Common myeloid progenitor, CD34-positive (primary cell): ENCODE results near the gene PEX6.

Experiments
- CTCF ChIA-PET: fragments of 350-600 bp; sonication (Branson Sonifier 250); formaldehyde crosslinking; loops from one replicate; lab custom pipeline; 2021; ENCODE audit warnings: antibody characterized with exemption; lab: Charles Lee
- POLR2A ChIA-PET: fragments of 350-600 bp; sonication (Branson Sonifier 250); formaldehyde crosslinking; loops from one replicate; lab custom pipeline; 2021; ENCODE audit warnings: antibody characterized with exemption; lab: Charles Lee
- DNase-seq, 3 donors: peaks; one replicate each; pipeline versions ENCODE4 v3.0.0 to v3.0.0-alpha.2; 2013
- H3K27ac ChIP-seq, 2 experiments: 1 replicate in 1 of 2; 2 replicates in 1 of 2; pipeline ENCODE4 v1.7.0; 2013; ENCODE audit warnings: inconsistent platforms in 2 of 2, low read length in 2 of 2, mild to moderate bottlenecking in 2 of 2, low read depth in 1 of 2, moderate library complexity in 1 of 2; ENCODE audit not compliant: severe bottlenecking in 2 of 2, insufficient read depth in 1 of 2, poor library complexity in 1 of 2
- H3K27me3 ChIP-seq, 5 experiments: replicated peaks in 2 of 5; 1 replicate in 3 of 5; 2 replicates in 2 of 5; pipeline versions ENCODE4 v1.6.1 to v1.7.0; 2013; ENCODE audit warnings: low read length in 4 of 5, mild to moderate bottlenecking in 2 of 5, moderate library complexity in 2 of 5, inconsistent platforms in 1 of 5; ENCODE audit not compliant: insufficient read depth in 5 of 5, control insufficient read depth in 4 of 5
- H3K36me3 ChIP-seq, 4 experiments: 1 replicate in 2 of 4; 2 replicates in 2 of 4; pipeline versions ENCODE4 v1.6.1 to v1.7.0; 2013; ENCODE audit warnings: low read length in 3 of 4, control low read depth in 1 of 4, mild to moderate bottlenecking in 1 of 4; ENCODE audit not compliant: control insufficient read depth in 4 of 4, insufficient read depth in 4 of 4
- H3K4me1 ChIP-seq, 4 experiments: 1 replicate in 3 of 4; 2 replicates in 1 of 4; pipeline versions ENCODE4 v1.6.1 to v1.7.1; 2013; ENCODE audit warnings: low read length in 3 of 4, mild to moderate bottlenecking in 3 of 4, control low read depth in 1 of 4, inconsistent platforms in 1 of 4, moderate library complexity in 1 of 4; ENCODE audit not compliant: control insufficient read depth in 4 of 4, insufficient read depth in 4 of 4; ENCODE audit errors: control extremely low read depth in 1 of 4
- H3K4me3 ChIP-seq, 7 experiments: 1 replicate in 4 of 7; 2 replicates in 3 of 7; pipeline versions ENCODE4 v1.5.1 to v1.7.0; 2013; ENCODE audit warnings: mild to moderate bottlenecking in 7 of 7, low read length in 6 of 7, moderate library complexity in 6 of 7, inconsistent platforms in 2 of 7, low read depth in 2 of 7, control low read depth in 1 of 7; ENCODE audit not compliant: insufficient read depth in 4 of 7, control insufficient read depth in 1 of 7; ENCODE audit errors: extremely low read depth in 1 of 7
- H3K9me3 ChIP-seq, 5 experiments: 1 replicate in 4 of 5; 2 replicates in 1 of 5; pipeline versions ENCODE4 v1.6.1 to v1.7.1; 2013; ENCODE audit warnings: low read length in 4 of 5, mild to moderate bottlenecking in 2 of 5, inconsistent platforms in 1 of 5, low read depth in 1 of 5, moderate library complexity in 1 of 5; ENCODE audit not compliant: control insufficient read depth in 4 of 5, insufficient read depth in 2 of 5; ENCODE audit errors: control extremely low read depth in 1 of 5
- WGBS: methylation state at CpG from one replicate; pipeline ENCODE4 v1.1.5; 2013; ENCODE audit not compliant: insufficient coverage; 5-methylcytosine and 5-hydroxymethylcytosine counted together

Gene PEX6

GRCh38 chr6:42969431-42969830, 9.6 kb downstream of the PEX6 start:
- POLR2A ChIA-PET: no interaction called here
- CTCF ChIA-PET: no interaction called here
- 100% methylated on average over 2 of the region's 2 CpGs for WGBS
- no peak for DNase-seq
- Histone ChIP-seq H3K9me3 (no peaks in the 10 kb centered on the region), H3K36me3 (peaks cover 5 to 63% (median 37%) of the 10 kb centered on the region in 4 experiments), H3K27me3 (no peaks in the 10 kb centered on the region), H3K27ac (no peak overlapping the region), H3K4me3 (no peak overlapping the region), H3K4me1 (peaks cover 7 to 16% (median 11%) of the 10 kb centered on the region in 4 experiments)

- DNase-seq: no peak
- no peaks in the 10 kb centered on the region for H3K27me3 ChIP-seq
- peaks cover 5 to 64% (median 37%) of the 10 kb centered on the region in 4 experiments for H3K36me3 ChIP-seq
- H3K4me3 ChIP-seq: no peak overlapping the region
- H3K27ac ChIP-seq: no peak overlapping the region
- no peaks in the 10 kb centered on the region for H3K9me3 ChIP-seq
- peaks cover 7 to 16% (median 11%) of the 10 kb centered on the region in 4 experiments for H3K4me1 ChIP-seq
- ChIA-PET CTCF (no interaction called here), POLR2A (interaction anchor here (0.6 kb wide), 1 partner anchor 16 kb away, joined by 5 read pairs; no protein-coding TSS in a partner anchor)
- WGBS: 77% methylated on average over 3 of the region's 4 CpGs
Observed at GRCh38 chr6:42968783-42969182, 10.2 kb downstream of the PEX6 start.

- POLR2A ChIA-PET: no interaction called here
- CTCF ChIA-PET: no interaction called here
- H3K27me3 ChIP-seq: no peaks in the 10 kb centered on the region
- 94% methylated on average over 3 of the region's 12 CpGs for WGBS
- no peak overlapping the region for H3K27ac ChIP-seq
- peaks cover 7 to 16% (median 11%) of the 10 kb centered on the region in 4 experiments for H3K4me1 ChIP-seq
- H3K4me3 ChIP-seq: no peak overlapping the region
- DNase-seq: no peak
- H3K9me3 ChIP-seq: no peaks in the 10 kb centered on the region
- H3K36me3 ChIP-seq: peaks cover 5 to 64% (median 38%) of the 10 kb centered on the region in 4 experiments
Observed at GRCh38 chr6:42968126-42968701, 10.8 kb downstream of the PEX6 start.

- CTCF ChIA-PET: interaction anchor here (1.3 kb wide), 1 partner anchor 44 kb away, joined by 4 read pairs; no protein-coding TSS in a partner anchor
- no peaks in the 10 kb centered on the region for H3K27me3 ChIP-seq
- H3K4me3 ChIP-seq: no peak overlapping the region
- H3K36me3 ChIP-seq: peaks cover 8 to 69% (median 38%) of the 10 kb centered on the region in 4 experiments
- no peak for DNase-seq
- no peak overlapping the region for H3K27ac ChIP-seq
- peaks cover 7 to 16% (median 11%) of the 10 kb centered on the region in 4 experiments for H3K4me1 ChIP-seq
- H3K9me3 ChIP-seq: no peaks in the 10 kb centered on the region
- POLR2A ChIA-PET: no interaction called here
- WGBS: 97% methylated on average over 11 of the region's 11 CpGs
Observed at GRCh38 chr6:42967228-42967627, 11.8 kb downstream of the PEX6 start.

GRCh38 chr6:42966571-42966970, 12.4 kb downstream of the PEX6 start:
- no peak overlapping the region for H3K4me3 ChIP-seq
- POLR2A ChIA-PET: no interaction called here
- H3K9me3 ChIP-seq: no peaks in the 10 kb centered on the region
- no peak for DNase-seq
- CTCF ChIA-PET: interaction anchor here (1.3 to 3.6 kb wide), 4 partner anchors 8 to 65 kb away, joined by 4 to 15 read pairs (median 6); partner anchors contain the start of gene PEX6
- 88% methylated on average over 4 of the region's 7 CpGs for WGBS
- peaks cover 7 to 10% (median 8%) of the 10 kb centered on the region in 4 experiments for H3K4me1 ChIP-seq
- peaks cover 0 to 1% (median 0%) of the 10 kb centered on the region in 5 experiments for H3K27me3 ChIP-seq
- H3K36me3 ChIP-seq: peaks cover 8 to 69% (median 40%) of the 10 kb centered on the region in 4 experiments
- no peak overlapping the region for H3K27ac ChIP-seq

GRCh38 chr6:42963855-42964605, 15.0 kb downstream of the PEX6 start:
- ChIA-PET CTCF (interaction anchor here (0.8 to 3.6 kb wide), 11 partner anchors 11 to 62 kb away, joined by 3 to 15 read pairs (median 6); partner anchors contain the start of genes CNPY3, KLHDC3, MEA1 and PEX6), POLR2A (no interaction called here)
- peaks cover 8 to 59% (median 33%) of the 10 kb centered on the region in 4 experiments for H3K36me3 ChIP-seq
- no peak overlapping the region for H3K4me3 ChIP-seq
- peaks cover 0 to 16% (median 3%) of the 10 kb centered on the region in 5 experiments for H3K27me3 ChIP-seq
- peak; percentile 44 to 68 (median 66) for DNase-seq
- no peak overlapping the region for H3K27ac ChIP-seq
- peaks cover 0 to 17% (median 11%) of the 10 kb centered on the region in 4 experiments for H3K4me1 ChIP-seq
- no peaks in the 10 kb centered on the region for H3K9me3 ChIP-seq
- 94% methylated on average over 8 of the region's 9 CpGs for WGBS
